NCI-H2107 (cell line): Measurements from ENCODE around the gene ADCY5.
A peak's percentile ranks its signal among the peaks of the same experiment; 100 is the strongest.

Source experiments
- DNase-seq: peaks from one replicate; lab custom pipeline; 2025; lab: John Stamatoyannopoulos, UW

ADCY5 gene

DNA sequence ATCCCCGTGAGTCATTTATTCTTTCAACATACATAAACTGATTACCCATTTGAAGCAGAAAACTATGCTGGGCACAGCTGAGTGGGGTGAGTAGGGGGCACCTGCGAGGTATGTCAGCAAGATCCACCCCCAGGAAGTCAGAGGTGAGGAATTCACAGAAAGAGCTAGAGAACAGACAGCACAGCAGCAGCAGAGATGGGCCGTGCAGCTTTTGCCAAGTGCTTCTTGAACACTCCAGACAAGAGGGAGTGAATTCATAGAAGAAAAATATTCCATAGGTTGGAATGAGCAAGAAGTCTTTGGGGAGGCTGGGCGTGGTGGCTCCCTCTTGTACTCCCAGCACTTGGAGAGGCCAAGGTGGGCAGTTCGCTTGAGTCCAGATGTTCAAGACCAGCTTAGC, 9.4 kb upstream of the ADCY5 start:
- no peak for DNase-seq

DNA sequence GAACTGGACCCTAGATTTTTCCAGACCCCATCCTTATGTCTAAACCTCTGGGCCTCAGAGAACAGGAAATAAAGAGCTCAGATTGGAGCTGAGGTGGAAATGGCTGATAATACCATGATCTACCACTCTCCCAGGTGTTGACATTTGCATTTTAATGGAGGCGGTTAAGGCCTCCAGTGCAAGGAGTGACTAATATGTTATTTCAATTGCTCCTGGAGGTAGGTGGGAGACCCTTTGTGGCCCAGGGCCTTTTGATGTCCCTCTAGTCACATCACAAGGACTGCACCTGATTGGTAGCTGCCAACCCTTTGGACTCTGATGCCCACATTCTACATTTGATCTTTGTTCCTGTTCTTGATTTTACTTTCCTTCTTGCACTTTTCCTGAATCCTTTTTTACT, 9.0 kb upstream of the ADCY5 start:
- DNase-seq = no peak

DNA sequence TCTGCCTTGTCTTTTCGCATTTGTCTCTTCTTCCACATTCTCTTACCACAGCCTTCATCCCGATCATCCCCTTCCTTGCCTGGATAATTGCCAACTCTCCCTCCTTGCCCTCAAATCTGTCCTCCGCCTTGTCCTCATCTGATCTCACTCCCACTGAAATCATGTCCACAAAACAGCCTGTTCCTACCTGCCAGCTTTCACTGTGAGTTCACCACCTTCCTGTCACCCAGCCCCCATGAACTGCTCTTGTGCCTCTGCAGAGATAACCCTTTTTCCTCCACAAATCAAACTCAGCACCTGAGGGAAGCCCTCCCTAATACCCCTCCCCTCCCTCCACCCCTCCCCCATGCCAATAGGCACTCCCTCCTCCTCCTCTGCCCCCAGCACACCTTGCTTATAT, 4.8 kb upstream of the ADCY5 start:
- DNase-seq = no peak

DNA sequence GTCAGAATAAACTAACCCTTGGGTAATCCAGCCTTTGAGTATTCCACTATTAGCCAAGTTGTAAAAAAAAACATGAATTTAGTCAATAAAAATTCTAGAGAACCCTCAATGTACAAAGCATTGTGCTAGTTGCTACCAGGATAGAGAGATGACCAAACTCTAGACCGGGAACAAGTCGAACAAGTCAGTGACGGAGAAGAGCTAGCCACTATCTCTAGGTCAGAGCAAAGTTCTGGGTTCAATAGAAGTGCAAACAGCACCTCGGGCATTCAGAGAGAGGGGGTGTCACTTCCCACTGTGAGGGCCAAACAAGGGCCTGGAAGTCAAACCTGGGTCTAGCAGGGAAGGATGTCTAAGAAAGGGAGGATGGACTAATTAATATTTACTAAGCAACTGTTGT, 2.3 kb upstream of the ADCY5 start:
- no peak for DNase-seq

DNA sequence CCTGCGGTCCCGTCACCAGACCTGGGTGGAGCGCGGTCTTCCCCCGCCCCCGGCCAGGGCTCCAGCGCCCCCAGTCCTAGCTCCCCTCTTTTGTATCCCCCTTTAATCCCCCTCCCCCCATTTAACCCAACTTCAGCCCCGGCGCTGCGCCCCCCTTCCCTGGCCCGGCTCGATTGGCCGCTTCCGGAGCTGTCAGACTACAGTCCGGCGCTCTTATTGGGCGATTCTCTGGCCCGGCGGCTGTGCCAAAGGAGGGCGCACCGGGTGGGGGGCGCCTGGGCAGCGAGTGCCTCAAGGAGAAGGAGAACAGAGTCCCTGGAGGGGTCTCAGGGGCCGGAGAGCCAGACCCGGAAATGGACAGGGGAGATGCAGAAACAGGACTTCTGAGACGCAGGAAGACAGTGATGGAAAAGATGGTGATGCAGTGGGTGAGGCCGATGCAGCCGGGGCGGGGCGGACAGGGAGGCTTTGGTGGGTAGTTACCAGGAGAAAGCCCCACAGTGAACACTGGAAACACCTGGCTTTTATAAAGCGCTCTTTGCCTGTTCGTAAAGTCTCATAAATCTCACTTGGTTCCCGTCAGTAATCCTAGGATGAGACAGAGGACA, 1.2 kb upstream of the ADCY5 start:
- DNase-seq = no peak

DNA sequence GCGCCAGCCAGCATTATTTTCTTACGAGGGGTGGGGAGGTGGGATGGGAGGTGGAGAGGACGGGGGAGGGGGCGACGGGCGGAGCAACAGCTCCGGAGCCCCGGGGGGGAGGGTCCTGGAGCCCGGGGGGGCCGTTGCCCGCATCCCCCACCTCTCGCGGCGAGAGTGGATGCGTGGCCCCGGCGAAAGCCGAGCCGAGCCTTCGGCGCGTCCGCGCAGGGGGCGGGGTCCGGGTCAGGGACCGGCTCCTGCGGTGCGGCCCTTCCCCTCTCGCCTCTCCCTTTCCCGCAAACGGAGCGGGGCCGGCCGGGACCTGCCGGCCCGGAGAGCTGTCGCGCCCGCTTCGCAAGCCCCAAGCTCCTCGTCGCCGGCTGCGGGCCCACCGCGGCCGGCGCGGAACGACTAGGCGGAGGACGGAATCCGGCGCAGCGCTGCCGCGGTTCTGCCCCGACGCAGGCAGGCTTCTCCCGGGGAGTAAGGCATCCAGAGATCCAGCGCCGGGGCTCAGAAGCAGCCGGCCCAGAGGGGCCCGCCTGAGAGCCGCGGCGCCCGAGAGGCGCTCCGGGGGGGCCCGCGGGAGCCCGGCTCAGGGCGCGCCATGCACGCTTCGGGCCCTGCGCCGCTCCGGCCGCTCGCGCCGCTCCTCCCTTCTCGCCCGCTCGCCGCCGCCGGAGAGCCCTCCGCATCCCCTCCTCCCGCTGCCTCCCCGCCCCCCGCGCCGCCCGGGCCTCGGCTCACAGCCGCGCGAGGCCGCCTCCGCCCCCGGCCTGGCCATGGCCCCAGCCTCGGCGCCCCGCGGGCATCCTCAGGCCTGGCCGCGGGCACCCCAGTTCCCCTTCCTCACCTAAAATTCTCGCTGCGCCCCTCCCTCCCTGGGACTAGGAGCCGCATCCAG, 459 bp upstream of the ADCY5 start:
- DNase-seq = peak; percentile 38

DNA sequence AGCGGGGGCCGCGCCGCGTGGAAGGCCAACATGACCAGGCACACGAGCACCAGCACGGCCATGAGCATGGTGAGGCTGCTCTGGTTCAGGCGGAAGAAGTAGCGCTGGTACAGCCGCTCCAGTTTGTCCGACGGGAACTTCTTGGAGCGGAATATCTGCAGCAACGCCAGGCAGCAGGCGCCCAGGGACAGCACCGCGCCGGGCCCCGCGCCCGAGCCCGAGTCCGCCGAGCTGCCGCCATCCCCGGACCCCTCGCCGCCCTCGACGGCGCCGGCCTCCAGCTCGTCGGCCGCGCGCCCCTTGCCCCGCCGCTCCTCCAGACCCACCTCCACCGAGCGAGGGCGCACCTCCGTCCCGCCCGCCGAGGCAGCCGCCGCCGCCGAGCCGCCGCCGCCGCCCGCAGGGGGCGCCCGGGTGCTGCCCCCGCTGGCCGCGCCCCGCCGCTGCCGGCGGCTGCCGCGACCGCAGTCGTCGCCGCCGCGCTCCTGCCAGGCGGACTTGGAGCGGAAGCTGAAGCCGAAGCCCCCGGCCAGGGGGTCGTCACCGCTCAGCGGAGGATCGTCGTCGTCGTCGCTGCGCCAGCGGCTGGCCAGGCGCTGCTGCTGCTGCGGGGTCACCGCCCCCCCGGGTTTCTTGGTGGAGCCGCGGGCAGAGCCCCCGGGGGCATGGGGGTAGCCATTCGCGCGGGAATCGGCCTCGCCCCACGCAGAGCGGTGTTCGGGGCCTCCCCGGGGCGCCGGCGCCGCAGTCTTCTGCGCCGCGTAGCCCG, 957 bp downstream of the ADCY5 start:
- DNase-seq = no peak

DNA sequence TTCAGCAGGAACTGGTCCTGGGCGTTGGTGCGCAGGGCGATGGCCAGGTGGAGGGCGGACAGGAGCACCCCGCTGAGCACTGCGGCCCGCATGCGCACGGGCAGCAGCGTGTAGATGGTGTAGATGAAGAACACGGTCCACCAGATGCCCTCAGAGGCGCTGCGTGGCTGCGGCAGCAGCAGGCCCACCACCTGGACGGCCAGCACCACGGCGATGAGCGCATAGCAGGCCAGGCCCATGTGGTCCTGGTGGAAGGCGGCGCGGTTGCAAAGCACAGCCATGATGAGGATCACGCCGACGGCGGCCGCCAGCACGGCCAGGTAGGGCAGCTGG, 1.5 kb downstream of the ADCY5 start:
- DNase-seq = no peak

DNA sequence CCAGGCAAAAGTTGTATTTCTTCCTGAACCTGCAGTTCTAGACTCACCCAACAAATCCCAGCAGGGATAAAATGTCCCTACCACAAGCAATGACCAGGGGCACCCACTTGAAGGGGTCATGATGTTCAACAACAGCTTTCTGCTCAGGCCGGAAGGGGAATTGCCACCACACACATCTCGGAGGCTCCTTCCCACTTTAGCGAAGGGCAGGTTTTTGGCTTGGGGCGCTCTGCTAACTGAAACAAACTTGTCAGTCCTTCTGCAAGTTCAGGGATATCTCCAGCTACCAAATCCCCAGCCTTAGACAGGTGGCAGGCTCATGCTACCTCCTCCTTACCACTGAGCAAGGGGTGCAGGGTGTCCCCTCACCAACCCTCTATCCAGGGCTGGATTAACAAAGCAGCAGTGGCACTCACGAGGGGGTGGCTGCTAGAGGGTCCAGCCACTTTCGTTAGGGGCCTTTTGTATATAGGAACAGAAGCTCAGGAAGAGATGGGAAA, 2.2 kb downstream of the ADCY5 start:
- no peak for DNase-seq

DNA sequence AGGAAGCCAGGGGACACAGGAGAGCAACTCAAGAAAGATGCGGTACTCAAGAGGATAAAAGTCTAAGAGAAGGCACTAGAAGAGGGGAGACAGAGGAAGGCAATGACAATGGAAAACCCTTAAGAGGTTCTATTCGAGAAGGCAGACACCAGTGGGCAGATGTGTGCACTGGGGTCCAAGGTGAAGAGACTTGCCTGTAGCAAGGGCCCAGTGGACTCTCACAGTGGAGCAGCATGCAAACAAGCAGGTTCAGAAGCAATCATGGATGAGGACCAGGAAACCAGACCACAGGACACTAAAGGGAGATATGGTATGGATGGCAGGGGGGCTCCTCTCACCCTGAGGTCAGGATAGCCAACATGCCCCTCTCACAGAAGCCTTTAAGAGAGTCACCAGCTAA, 2.7 kb downstream of the ADCY5 start:
- no peak for DNase-seq

DNA sequence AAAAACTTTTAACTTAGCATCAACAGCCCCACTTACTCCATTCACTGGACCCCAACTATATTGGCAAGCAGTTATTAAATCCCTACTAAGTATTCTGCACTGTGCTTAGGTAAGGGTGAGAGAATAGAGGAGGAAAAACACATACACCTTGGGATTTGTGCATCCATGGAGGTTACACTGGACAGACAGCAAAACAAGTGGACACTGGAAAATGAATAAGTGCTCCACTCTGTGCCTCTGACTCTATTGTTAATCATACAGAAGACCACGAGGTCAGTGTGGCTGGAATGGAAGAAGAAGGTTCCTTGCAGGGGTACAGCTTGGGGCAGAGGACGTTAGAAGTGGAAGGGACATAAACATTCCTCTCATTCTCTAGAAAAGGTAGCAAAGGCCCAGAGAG, 3.2 kb downstream of the ADCY5 start:
- DNase-seq = no peak

DNA sequence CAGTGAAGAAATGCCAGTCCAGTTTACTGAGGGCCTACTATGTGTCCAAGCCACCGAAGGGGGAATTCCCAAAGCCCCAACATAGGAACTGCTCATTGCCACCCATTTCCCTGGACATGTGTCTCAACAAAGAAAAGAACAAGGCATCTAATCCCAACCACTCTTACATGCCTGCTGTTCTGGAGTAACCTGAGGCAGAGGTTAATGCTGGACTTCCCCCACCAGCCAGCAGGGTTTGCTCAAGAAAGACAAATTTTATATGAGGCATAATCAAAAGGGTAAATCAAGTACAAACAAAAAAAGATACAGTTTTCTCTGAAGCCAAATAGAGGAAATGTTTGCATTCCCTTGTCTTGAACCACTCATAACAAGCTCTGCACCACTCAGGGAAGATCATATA, 4.1 kb downstream of the ADCY5 start:
- no peak for DNase-seq

DNA sequence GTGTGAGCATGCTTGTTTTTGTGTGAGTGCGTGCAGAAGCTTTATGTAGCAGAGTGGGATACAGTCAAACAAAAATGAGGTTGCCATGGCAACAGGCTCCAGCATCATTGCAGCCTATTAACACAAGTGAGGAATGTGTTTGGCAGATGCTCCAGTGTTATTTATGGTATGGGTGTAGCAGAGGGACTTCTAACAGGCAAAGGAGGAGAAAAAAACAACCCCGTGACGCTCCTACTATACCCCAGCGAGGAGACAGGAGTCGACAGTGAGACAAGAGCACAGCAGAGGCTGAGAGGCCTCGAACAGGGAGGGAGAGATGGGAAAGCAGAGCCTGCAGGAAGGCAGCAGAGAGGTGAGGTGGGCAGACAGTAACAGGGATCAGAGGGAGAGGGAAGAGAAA, 4.9 kb downstream of the ADCY5 start:
- DNase-seq = no peak

DNA sequence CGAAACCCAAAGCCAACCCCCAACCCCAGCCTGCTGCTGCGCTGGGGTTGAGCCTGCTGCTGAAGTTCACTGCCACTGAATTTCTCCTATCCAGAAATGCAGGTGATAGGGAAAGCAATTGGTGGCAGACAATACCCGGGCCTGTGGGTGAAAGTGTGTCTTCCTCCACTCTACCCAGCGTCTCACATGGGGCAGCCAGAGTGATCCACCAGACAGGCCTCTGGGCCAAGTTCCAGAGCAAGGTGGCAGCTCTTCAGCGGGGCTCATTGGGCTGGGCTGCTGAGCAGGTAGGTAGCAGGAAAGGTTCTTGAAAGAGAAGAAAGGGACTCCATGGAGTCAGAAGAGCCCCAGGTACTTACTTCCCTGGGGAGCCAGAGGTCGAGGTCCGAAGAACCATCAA, 6.0 kb downstream of the ADCY5 start:
- DNase-seq = no peak

DNA sequence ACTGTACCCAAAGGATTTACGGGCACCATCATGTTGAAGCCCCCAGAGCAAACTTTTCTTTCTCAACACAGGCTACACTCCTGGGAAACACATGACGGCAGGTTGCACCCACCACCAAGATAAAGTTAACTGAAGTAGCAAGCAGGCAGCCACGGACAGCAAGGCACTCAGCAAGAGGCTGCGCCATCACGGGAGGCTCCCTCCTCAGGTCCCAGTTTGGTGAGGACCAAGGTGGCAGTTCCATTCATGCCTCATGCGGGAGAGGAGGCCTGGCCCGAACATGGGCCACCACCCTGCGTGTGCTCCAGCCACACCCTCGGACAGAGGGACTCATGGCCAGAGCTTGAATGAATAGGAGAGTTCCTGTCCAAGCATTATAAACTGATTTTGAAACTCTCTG, 6.8 kb downstream of the ADCY5 start:
- no peak for DNase-seq

DNA sequence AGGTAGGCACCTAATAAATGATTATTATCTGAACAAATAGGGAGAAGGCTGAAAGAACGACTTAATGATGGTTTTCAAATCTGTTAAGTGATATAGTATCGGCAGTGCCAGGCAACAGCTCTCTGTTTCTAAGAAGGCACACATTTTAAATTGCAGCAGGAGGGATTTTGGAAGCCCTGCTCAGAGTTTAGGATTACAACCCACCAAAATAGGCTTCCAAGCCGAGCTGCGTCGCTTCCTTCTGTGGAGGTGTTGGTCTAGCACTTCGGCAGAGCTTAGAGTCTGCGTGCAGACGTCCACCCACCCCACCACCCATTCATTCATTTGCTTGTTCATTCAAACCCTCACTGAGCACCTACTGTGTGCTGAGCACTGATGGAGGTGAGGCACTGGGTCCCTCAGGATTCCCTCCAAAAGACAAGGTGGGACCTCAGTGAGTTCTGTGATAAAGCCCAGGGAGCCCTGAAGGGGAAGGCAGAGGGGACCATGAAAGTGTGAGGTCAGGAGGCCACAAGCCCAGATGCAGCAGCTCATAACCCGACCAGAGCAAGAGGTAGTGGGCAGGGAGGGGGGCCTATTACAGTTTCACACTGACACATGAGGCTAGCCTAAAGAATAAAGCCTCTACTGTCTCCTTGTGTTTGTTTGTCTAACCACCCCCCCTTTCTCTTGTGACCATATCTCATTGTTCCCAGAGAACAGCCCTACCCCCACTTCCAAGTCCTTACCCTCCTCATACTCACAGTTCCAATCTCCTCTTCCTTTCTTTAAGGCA, 8.9 kb downstream of the ADCY5 start:
- DNase-seq = no peak

DNA sequence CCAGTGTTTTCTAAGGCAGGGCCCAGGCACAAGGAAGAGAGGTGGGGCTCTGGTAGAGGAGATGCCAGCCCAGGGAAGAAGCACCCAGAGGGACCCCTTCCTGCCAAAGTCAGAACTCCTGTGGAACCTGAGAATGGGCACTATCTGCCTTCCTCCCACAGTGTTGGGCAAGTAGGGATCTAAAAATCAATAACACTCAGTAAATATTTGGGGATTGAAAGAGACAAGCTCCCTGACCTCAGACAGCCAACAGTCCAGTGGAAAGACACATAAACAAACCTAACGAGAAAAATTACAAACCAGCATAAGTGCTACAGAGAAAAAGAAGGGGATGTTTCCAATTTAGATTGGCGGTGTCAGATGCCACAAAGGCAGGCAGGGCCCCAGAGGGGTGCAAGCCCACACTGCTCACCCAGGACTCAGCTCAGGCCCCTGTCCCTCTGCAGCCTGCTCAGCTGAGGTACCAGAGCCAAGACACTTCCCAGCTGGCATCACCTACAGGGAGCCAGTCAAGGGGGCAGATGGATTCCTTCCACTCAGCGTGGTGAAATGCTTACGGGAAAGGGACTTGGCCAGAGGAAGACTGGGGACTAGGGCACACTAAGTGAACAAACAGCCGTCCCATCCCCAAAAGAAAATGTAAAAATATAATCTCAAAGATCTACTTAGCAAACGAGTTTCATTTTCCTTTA, 15.9 kb downstream of the ADCY5 start:
- no peak for DNase-seq

DNA sequence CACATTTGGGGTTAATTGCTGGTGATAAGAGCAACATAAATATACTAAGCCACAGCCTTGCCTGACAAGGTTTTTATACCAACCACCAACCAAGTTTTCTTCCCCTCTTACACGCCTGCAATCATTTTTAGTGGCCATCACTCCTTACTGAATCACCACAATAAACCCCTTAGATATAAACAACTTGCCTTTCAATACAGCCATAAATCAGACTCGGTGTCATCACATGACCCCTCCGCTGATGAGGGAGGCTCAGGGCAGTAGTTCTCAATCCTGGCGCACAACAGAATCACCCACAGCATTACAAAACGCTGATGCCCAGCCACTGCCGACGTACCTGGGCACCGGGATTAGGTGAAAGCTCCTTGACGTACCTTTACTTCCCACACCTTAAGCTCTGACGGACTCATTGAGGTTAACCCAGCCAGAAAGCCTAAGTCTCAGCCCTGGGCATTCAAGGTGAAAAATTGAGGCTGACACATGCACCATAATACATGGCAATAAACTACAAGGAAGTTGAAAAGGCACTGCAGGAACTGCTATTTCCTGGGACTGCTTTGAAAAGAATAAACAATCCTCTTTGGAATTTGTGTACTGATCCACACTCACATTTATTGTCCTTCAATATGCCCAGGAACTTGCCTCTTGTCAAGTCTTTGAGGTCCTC, 17.1 kb downstream of the ADCY5 start:
- DNase-seq = no peak

DNA sequence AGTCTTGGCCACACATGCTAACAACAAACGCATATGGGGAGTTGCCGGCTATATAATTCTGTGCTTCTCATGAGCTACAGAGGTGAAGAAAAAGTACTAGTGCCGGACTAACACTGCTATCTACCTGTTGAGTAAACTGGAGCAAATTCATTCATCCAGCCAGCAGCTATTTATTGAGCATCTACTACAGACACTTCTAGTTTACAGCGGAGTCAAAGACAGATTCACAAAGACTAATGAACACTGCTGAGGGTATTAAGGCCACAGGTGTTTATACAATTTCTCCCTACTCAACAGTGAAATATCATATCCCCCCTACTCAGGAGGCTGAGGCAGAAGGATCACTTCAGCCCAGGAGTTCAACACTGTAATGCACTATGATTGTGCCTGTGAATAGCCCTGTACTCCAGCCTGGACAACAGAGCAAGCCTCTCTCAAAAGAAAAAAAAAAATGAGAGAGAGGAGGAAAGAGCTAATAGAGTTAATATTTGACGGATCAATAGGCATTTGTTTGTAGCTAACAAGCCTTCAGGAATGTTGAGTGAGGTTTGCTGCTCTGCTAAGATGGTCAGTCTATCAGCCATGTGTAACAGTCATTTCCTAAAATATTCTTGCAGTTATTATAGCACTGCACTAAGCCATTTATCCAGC, 17.8 kb downstream of the ADCY5 start:
- no peak for DNase-seq

DNA sequence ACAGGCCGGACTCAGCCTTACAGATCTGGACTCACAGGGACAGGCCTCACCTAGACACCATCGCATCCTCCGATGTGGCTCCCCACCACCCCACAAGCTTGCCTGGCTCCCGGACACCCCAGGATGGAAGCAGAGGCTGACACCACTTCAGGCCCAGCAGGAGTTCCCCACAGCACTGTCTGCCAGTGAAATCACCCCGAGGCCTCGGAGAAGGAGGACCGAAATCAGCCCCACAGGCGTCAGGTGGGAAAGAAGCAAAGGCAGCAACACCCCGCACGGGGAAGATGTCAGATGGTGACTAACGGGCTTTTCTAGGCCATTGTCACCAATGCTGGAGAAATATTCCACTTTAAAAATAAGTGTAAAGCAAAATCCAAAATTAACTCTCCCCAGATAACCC, 18.6 kb downstream of the ADCY5 start:
- DNase-seq = no peak
